ENCODE measurements around the gene CENPT.

DNA sequence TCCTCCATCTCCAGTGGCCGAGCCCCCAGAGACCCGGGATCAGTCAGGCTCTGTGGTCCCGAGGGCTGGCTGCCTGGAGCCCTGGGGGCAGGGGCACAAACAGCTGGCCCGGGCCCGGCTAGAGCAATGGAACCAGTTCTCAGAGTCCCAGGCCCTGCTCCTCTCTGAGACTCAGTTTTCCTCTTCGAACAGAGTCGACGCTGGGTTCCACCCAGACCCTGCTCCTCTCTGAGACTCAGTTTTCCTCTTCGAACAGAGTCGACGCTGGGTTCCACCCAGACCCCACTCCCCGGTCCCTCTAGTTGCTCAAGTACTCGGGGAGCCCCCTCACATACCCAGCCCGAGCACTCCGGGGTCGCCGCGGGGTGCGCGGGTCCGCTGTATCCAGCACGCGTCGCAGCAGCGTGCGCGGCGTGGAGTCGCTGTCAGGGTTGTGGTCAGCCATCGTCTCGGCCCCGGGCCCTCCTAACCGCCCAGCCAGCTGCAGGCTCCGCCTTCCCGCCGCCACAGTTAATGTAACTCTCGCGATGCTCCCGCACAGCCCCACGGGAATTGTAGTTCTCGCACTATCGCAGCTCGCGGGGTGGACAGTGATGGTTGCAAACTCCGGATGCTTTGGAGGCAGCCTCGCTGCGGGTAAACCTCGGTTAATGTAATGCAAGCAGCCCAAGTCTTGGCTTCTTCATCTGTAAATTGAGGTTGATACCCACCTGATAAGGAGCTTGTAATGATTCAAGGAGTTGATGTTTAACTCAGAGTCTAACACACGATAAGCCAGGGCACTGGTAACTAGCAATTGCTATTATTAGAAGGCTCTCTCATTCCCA, 13.9 kb downstream of the CENPT start:
- TF ChIP-seq, protein P1, sequence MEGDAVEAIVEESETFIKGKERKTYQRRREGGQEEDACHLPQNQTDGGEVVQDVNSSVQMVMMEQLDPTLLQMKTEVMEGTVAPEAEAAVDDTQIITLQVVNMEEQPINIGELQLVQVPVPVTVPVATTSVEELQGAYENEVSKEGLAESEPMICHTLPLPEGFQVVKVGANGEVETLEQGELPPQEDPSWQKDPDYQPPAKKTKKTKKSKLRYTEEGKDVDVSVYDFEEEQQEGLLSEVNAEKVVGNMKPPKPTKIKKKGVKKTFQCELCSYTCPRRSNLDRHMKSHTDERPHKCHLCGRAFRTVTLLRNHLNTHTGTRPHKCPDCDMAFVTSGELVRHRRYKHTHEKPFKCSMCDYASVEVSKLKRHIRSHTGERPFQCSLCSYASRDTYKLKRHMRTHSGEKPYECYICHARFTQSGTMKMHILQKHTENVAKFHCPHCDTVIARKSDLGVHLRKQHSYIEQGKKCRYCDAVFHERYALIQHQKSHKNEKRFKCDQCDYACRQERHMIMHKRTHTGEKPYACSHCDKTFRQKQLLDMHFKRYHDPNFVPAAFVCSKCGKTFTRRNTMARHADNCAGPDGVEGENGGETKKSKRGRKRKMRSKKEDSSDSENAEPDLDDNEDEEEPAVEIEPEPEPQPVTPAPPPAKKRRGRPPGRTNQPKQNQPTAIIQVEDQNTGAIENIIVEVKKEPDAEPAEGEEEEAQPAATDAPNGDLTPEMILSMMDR (IDR thresholded peaks at IDR 0.05; ENCODE audit: insufficient read depth, low read length, poor library complexity, severe bottlenecking) = no peak
- TF ChIP-seq EZH2phosphoT487 (conservative IDR thresholded peaks at IDR 0.05; ENCODE audit: low read length) = no peak
